NCI-H1694 treated with DMSO at 0.1 percent for 48 hours (cell line): ENCODE results near the gene RAN.
"Not testable (repeated sequence)": the region's sequence is repeated elsewhere in the genome, so short reads cannot be mapped to it uniquely, and the experiment has no call there.

ENCODE experiments used
- DNase-seq: peaks from one replicate; lab custom pipeline; 2025; lab: John Stamatoyannopoulos, UW

The RAN gene

GRCh38 chr12:130849561-130850417 is 22.1 kb upstream of the RAN start:
- no peak for DNase-seq

GRCh38 chr12:130850418-130851021 is 21.3 kb upstream of the RAN start:
- no peak for DNase-seq

GRCh38 chr12:130856088-130856487 is 15.8 kb upstream of the RAN start:
- DNase-seq, result no peak

- DNase-seq, result no peak
These were observed 13.8 kb upstream of the RAN start for GRCh38 chr12:130858084-130858483.

GRCh38 chr12:130859161-130859560 is 12.7 kb upstream of the RAN start:
- no peak for DNase-seq

GRCh38 chr12:130860311-130860710 is 11.6 kb upstream of the RAN start:
- no peak for DNase-seq

- no peak for DNase-seq
These were observed 9.7 kb upstream of the RAN start for GRCh38 chr12:130862161-130862560.

GRCh38 chr12:130862771-130863170 is 9.1 kb upstream of the RAN start:
- not testable (repeated sequence) for DNase-seq

- DNase-seq, result no peak
These were observed 8.6 kb upstream of the RAN start for GRCh38 chr12:130863298-130863697.

GRCh38 chr12:130868412-130868811 is 3.5 kb upstream of the RAN start:
- DNase-seq, result no peak

GRCh38 chr12:130870442-130871285 is 1.2 kb upstream of the RAN start:
- DNase-seq, result peak; percentile 8

- DNase-seq, result no peak
These were observed 572 bp downstream of the RAN start for GRCh38 chr12:130872179-130873096.

- DNase-seq, result no peak
These were observed 1.4 kb downstream of the RAN start for GRCh38 chr12:130873106-130873795.

GRCh38 chr12:130873825-130874224 is 2.0 kb downstream of the RAN start:
- DNase-seq, result no peak

- no peak for DNase-seq
These were observed 2.8 kb downstream of the RAN start for GRCh38 chr12:130874696-130875095.

- DNase-seq, result no peak
These were observed 3.3 kb downstream of the RAN start for GRCh38 chr12:130875193-130875592.

GRCh38 chr12:130875708-130876107 is 3.8 kb downstream of the RAN start:
- DNase-seq, result not testable (repeated sequence)

GRCh38 chr12:130876297-130876696 is 4.4 kb downstream of the RAN start:
- DNase-seq, result no peak

GRCh38 chr12:130876758-130877157 is 4.9 kb downstream of the RAN start:
- DNase-seq, result no peak

GRCh38 chr12:130877333-130877732 is 5.5 kb downstream of the RAN start:
- no peak for DNase-seq
